ENCODE measurements around the gene CEP152. TPM values are rescaled to one million over a fixed set of nuclear protein-coding genes. Genes with fewer than 3 reads are reported as not detected.
A peak's percentile ranks its signal among the peaks of the same experiment; 100 is the strongest.

CEP152 gene
- total and polyA plus RNA-seq, 10 of the 15 experiments (the other 5 are each of a cell fraction or from before 2014, with no cell fraction given), result 5.3 to 22.6 (median 14.2) TPM

DNA sequence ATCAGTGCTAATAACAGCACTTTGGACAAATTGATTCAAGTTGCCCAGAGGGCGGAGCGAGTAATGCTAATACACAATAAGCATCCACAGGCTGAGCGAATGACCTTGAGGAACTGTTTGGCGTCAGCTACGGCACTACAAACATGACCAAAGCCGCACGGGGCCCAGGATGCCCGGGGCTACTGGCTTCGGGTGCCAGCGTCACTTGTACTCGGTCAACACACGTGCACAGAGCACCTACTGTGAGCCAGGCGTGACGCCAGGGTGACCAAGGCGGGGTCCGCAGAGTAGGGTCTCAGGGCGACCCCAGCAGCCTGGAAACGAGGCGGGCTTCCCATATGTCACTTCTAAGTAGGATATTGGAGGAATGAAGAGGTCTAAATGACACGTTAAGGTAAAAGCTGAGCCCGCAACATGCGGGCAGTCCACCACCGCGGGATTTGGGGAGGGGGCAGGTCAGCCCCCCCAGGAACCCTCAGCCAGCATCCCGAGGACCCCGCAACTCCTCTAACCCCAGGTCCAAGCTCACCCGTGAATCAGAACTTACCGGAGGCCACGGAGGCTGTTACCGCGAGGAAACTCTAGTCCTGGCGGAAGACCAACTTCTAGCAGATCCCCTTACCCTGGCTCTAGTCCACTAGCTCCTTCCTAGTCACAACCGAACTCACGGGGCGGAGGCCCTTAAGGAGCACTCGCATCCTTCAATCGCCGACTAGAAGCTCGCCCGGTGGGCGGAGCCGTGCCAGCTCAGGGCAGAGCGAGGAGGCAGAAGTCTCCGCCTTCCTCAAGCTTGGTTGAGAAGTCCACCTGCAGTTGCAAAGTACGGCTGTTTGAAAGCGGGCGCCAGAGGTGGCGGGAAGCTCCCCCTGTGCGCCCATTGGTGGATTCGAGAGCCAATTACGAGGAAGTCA is at the start of gene CEP152 (continued):
- TF ChIP-seq, protein P1, sequence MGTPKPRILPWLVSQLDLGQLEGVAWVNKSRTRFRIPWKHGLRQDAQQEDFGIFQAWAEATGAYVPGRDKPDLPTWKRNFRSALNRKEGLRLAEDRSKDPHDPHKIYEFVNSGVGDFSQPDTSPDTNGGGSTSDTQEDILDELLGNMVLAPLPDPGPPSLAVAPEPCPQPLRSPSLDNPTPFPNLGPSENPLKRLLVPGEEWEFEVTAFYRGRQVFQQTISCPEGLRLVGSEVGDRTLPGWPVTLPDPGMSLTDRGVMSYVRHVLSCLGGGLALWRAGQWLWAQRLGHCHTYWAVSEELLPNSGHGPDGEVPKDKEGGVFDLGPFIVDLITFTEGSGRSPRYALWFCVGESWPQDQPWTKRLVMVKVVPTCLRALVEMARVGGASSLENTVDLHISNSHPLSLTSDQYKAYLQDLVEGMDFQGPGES (IDR thresholded peaks at IDR 0.05), result peak; percentile 88
- TF ChIP-seq SUZ12 (IDR thresholded peaks at IDR 0.05; ENCODE audit: unreplicated experiment) (no peak), CEBPZ (IDR thresholded peaks at IDR 0.05; ENCODE audit: low read depth, low read length) (peak; percentile 64; the same call in 1 of the 2 replicates), GABPA (IDR thresholded peaks at IDR 0.05; ENCODE audit: low read depth) (peak; percentile 58), CHD2 (IDR thresholded peaks at IDR 0.05; ENCODE audit: borderline replicate concordance, low read depth, low read length) (peak; percentile 95), E4F1 (IDR thresholded peaks at IDR 0.05; ENCODE audit: borderline replicate concordance, partially characterized antibody) (peak; percentile 56), POLR2AphosphoS5 (IDR thresholded peaks at IDR 0.05; ENCODE audit: low read length) (peak; percentile 77), BHLHE40 (IDR thresholded peaks at IDR 0.05; ENCODE audit: borderline replicate concordance in 1 of 2, low read depth in 2 of 2, low read length in 1 of 2) (peak; percentile 62 to 89; a peak in 3 of 4 replicates), POLR2A (IDR thresholded peaks at IDR 0.05; ENCODE audit: low read depth, low read length) (peak; percentile 87), CREB1 (IDR thresholded peaks at IDR 0.05; ENCODE audit: low read depth) (peak; percentile 71), SMARCA5 (IDR thresholded peaks at IDR 0.05) (0 out of 2 replicates have a peak, but pooled peaks have one; percentile 20), MAX (IDR thresholded peaks at IDR 0.05; ENCODE audit: low read depth, low read length) (peak; percentile 84; the same call in 1 of the 2 replicates), CREM (IDR thresholded peaks at IDR 0.05; ENCODE audit: low read depth) (peak; percentile 63), TCF3 (IDR thresholded peaks at IDR 0.05; ENCODE audit: borderline replicate concordance, insufficient read depth, low read depth, low read length) (no peak), RB1 (IDR thresholded peaks at IDR 0.05; ENCODE audit: borderline replicate concordance) (peak; percentile 98), BCL11A (IDR thresholded peaks at IDR 0.05; ENCODE audit: low read depth, low read length) (0 out of 2 replicates have a peak, but pooled peaks have one; percentile 18), FOS (IDR thresholded peaks at IDR 0.05; ENCODE audit: borderline replicate concordance, extremely low read depth, insufficient read length) (peak; percentile 40), WRNIP1 (IDR thresholded peaks at IDR 0.05; ENCODE audit: borderline replicate concordance, low read depth, low read length) (no peak), E2F8 (IDR thresholded peaks at IDR 0.05; ENCODE audit: low read depth, partially characterized antibody) (peak; percentile 96)
